DND-41 (cell line): Measurements from ENCODE around the gene PCDHGC5.

Source experiments
- CTCF ChIP-seq: IDR thresholded peaks from 2 replicates; pipeline ENCODE4 v1.5.1; 2012; ENCODE audit warnings: borderline replicate concordance, low read length, moderate library complexity, mild to moderate bottlenecking; ENCODE audit not compliant: poor library complexity, severe bottlenecking; ENCODE audit errors: extremely low read depth
- EZH2 ChIP-seq: IDR thresholded peaks from 3 replicates; pipeline ENCODE4 v1.6.1; 2012; ENCODE audit warnings: borderline replicate concordance, low read depth, mild to moderate bottlenecking, moderate library complexity, low read length, inconsistent platforms; ENCODE audit not compliant: severe bottlenecking

GRCh38 chr5:141515141-141515540, 26.3 kb downstream of the PCDHGC5 start:
- no peak for TF ChIP-seq CTCF
- TF ChIP-seq EZH2, result no peak
